HepG2 (cell line): ENCODE data around the gene DDX54. TPM values are rescaled to one million over a fixed set of nuclear protein-coding genes. Genes with fewer than 3 reads are reported as not detected.

ENCODE experiments used
- ARID5B ChIP-seq: IDR thresholded peaks from 2 replicates; pipeline ENCODE4 v1.4.0; 2020; ENCODE audit warnings: mild to moderate bottlenecking, missing genetic modification reagents
- JUNB ChIP-seq: sonication (generic); formaldehyde crosslinking; IDR thresholded peaks from 2 replicates; pipeline ENCODE4 v1.8.0; 2022; ENCODE audit warnings: missing genetic modification reagents, mild to moderate bottlenecking, borderline replicate concordance
- NCOR1 ChIP-seq: fragments of 200-600 bp; sonication (generic); IDR thresholded peaks from 2 replicates; pipeline ENCODE4 v1.7.0; 2017; ENCODE audit warnings: antibody characterized with exemption, low read length, borderline replicate concordance
- REST ChIP-seq, 2 experiments: IDR thresholded peaks; 2 replicates each; pipeline ENCODE4 v1.6.1; 2011 to 2012; ENCODE audit warnings: low read length in 2 of 2, borderline replicate concordance in 1 of 2, low read depth in 1 of 2, mild to moderate bottlenecking in 1 of 2, moderate library complexity in 1 of 2
- ZNF280B ChIP-seq: sonication (generic); formaldehyde crosslinking; IDR thresholded peaks from 2 replicates; pipeline ENCODE4 v1.5.0; 2020; ENCODE audit warnings: missing genetic modification reagents, mild to moderate bottlenecking, borderline replicate concordance
- ZNF367 ChIP-seq: sonication (generic); formaldehyde crosslinking; IDR thresholded peaks from 2 replicates; pipeline ENCODE4 v1.4.0; 2020; ENCODE audit warnings: missing genetic modification reagents, borderline replicate concordance
- polyA plus RNA-seq, 8 experiments: library from polyadenylated mRNA; depleted of rRNA in 3 of 8; stranded (reverse) in 7 of 8; unstranded in 1 of 8; fragments of >200 nt; fragmentation: Illumina TruSeq in 4 of 8; extraction: Trizol in 4 of 8; gene quantifications; 2 replicates each; pipeline versions ENCODE4 v1.2.1 to v1.2.3, GENCODE V29; 2011 to 2016; ENCODE audit warnings: low read depth in 4 of 8, missing spikeins in 1 of 8, mixed read lengths in 1 of 8; ENCODE audit not compliant: insufficient read depth in 1 of 8
- total RNA-seq, 5 experiments: library from RNA; depleted of rRNA; stranded (reverse); fragments of >200 nt; fragmentation: Illumina TruSeq; extraction: Trizol; gene quantifications; 2 replicates each; pipeline ENCODE4 v1.2.3, GENCODE V29; 2016; ENCODE audit warnings: low read depth in 1 of 5

The DDX54 gene
- total and polyA plus RNA-seq, 2 of the 13 experiments (the other 11 are each of a cell fraction or from before 2014, with no cell fraction given) = 59.7 to 61.1 TPM

GRCh38 chr12:113155646-113156045, 29.6 kb downstream of the DDX54 start (continued):
- no peak for TF ChIP-seq REST (IDR thresholded peaks at IDR 0.05; ENCODE audit: borderline replicate concordance in 1 of 2, low read depth in 1 of 2, low read length in 2 of 2)
- TF ChIP-seq ARID5B (CRISPR knock-in tag) = no peak
- TF ChIP-seq ZNF367 = no peak
- TF ChIP-seq NCOR1 = no peak
- no peak for TF ChIP-seq JUNB (CRISPR knock-in tag)
- no peak for TF ChIP-seq ZNF280B
